HG03558 (cell line): Measurements from ENCODE around the gene TEC.
"Not testable (repeated sequence)": the region's sequence is repeated elsewhere in the genome, so short reads cannot be mapped to it uniquely, and the experiment has no call there.

Source experiments
- ATAC-seq: cut with Tn5 transposase; IDR thresholded peaks from one replicate; pipeline ENCODE4 v1.9.1; 2021; ENCODE audit warnings: moderate number of reproducible peaks; ENCODE audit not compliant: unreplicated experiment; ENCODE audit errors: extremely low read depth

The TEC gene

DNA sequence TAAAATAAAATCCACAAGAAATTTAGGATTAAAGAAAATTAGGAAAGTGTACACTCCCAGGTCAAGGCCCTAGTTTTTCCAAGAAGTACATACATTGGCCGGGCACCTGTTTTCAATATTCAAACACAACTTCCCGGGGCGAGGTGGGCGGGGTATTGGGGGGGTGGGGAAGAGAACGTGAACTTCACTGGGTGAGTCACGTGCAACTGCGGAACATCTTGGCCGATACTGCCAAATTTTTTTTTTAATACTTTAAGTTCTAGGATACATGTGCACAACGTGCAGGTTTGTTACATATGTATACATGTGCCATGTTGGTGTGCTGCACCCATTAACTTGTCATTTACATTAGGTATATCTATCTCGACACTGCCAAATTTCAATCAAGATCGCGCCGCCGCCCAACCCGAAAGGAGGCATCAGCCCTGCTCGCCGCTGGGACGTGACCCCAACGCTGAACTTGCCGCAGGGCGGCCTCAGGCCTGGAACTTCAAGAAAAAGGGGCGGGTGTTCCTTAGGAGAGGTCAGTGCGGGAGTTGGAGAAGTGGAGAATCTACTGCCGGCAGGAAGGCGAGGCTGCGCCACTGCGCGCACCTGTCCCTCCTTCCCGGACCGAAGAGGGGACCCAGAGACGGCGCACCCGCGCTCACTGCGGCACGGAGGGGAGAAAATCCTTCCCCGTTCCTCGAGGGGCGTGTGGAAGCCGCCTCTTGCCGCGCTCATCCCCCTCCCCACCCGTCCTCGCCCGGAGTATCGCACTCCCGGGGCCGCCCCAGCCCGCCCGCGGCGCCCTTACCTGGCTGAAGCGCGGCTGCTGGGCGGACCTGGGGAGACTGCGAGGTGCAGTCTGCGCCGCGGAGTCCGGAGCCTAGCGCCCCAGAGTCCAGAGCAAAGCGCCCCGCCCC, at the start of gene TEC:
TSS of gene TEC (minus strand) at position 883 of the 905 bp plus-strand sequence. CDS start 41,224 bp downstream, outside the sequence.
- ATAC-seq, result peak; percentile 20

DNA sequence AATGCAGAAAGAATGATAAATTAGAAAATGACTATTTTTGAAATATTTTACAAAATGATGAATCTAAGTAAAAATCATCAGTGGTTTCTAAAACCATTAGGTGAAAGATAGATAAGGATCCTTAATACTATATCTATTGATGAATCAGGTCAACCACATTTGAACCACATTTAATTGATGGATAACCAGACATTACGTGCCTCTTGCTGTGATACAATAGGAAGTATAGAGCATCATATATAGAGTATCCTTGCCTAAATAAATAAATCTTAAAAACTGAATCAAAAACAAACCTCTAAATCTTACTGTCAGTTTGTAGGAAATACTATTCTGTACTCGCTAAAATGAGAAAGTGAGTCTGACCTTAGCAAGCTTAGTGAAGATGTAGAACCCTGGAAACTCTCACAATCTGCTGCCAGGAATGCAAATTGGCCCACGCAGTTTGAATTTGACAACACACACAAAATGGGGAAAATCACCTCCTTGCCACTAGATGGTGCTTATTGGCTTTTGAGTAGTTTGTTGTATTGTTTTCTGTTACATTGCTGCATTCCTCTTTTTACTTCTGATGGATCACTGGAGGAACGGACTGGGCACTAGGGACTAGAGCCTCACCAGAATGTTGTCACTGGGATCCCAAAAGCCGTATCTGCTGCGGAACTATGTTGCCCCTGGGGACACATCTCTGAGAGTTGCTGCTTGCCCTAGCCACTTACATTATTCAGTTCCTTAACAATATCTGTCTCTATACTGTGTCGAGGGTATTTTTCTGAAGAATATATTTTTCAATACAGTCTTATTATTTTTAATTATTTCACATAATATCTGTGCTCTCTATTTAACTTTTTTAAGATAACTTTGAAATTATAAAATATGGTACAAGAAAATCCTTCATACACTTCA, 46.3 kb upstream of the TEC start:
- ATAC-seq, result no peak

DNA sequence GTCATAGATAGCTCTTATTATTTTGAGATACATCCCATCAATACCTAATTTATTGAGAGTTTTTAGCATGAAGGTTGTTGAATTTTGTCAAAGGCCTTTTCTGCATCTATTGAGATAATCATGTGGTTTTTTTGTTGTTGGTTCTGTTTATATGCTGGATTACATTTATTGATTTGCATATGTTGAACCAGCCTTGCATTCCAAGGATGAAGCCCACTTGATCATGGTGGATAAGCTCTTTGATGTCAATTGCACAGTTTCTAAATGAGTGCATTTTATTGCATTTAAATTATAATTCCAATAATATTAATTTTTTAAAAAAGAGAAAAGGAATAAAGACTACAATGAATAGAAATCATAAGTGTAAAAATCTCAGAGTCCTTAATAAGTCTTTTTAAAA, 45.1 kb upstream of the TEC start:
- not testable (repeated sequence) for ATAC-seq

DNA sequence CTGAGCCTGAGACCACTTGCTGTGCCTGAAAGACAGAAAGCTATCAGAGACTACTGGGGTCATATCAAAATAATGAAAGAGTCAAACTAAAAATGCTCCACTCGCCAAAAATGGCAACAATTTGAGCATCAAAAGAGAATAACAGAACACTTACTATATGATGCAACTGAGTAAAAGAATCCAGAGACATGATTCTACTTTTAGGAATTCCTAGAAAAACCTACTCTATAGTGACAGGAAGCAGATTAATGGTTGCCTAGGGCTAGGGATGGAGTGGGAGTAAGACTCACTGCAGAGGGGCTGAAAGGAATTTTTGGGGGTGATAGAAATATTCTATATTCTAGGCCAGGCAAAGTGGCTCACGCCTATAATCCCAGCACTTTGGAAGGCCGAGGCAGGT, 42.3 kb upstream of the TEC start:
- ATAC-seq, result no peak

DNA sequence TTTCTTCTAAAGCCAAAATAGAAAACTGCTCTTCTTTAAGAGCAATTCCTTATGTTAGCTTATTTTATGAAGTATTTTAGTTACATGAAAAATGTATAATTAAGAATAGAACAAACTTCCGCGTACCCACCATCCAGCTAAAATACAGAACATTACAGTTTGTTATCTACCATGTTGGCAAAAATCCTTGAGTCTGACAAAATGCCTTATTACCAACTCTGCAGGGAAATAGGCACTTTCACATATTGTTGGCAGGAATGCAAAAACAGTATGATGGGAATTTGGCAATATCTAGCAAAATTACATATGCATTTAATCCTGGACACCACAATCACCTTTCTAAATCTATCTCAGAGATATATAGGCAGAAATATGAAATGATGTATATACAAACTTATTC, 39.3 kb upstream of the TEC start:
- no peak for ATAC-seq

DNA sequence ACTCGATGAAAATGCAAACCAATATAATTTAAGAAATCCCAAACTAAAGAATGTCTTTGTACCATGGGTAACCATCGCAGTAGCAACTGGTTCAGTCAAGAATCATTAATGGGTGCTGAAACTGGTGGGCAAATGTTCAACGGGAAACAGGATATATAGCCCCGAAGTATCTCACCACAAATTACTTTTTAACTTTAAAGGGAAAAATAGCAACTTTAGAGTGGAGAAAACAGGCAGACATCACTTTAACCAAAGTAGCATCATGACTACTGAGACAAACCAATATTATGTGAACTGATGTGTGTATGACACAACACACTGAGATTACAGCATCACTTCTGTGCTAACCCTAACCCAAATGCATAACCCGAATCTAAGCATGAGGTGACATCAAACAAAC, 37.9 kb upstream of the TEC start:
- no peak for ATAC-seq

DNA sequence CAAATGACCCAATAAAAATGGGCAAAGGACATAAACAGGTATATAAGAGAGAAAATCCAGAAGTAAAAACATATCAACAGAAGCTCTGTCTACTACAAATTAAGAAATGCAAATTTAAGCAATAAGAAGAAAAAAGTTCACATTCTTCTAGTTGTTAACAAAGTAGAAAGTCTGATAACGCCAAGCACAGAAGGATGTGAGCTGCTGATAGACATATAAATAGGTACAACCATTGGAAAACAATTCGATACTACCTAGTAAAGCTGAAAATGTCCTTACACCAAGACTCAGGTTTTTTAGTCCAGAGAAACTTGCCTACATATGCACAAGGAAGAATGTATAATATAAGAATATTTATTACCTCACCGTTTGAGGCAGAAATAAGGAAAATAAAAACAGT, 35.9 kb upstream of the TEC start:
- ATAC-seq, result no peak

DNA sequence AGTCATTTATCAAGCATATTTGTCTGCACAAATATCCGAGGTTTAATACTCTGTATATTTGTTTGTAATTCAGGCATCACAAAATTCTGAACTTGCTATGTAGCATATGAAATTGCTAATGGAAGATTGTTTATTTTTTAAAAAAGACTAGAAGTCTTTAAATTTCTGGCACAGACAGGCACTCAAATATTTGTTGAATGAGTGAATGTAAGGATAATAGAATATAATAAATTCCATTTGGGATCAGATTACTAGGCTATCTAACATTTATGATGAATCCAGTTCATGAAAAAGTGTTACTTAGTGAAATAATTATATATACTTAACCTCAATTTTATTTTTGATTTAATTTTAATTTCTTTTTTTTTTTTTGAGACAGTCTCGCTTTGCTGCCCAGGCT, 30.4 kb upstream of the TEC start:
- ATAC-seq, result no peak

DNA sequence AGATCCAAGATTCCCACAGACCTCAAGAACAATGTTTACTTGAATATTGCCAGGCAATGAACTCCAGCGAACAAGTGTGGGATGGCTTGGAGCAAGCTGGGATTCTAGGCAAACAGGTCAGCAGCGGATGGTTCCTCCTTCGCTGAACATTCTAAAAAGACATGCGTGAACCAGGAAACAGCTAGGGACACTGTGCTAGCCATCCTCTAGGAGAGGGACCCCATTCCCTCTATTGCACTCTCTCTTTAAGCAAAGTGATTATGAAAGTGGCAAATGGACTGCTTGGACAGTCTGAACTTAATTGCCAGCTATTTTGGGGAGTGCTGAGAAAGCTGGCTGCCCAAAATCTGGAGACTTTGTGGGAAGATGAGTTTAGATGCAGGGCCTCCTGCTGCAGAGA, 29.9 kb upstream of the TEC start:
- ATAC-seq, result no peak

DNA sequence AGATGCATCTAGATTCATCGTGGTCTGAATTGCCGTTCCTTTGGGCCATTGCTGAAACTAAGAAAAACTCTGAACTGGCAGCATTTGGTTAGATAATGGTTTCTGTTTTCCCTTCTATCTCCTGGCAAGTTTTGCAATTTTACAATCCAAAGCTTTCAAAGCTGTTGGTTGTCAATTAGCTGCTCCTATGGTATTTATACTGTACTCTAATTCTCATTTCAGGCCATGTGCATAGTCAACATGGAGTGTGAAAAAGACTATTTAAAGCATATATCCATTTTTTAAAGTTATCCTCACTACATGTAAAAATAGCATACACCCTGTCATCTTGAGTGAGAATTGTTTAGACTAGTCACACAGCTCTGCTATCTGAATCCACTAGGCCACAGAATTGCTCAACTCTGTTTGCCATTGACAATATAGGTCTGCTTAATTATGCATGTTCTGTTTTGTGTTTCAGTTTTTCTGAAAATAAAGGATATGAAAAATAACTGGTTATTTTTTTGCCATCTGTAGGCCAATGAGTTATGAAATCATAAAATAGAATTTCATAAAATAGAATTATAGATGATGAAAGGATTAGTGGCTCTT, 27.7 kb upstream of the TEC start:
- no peak for ATAC-seq

DNA sequence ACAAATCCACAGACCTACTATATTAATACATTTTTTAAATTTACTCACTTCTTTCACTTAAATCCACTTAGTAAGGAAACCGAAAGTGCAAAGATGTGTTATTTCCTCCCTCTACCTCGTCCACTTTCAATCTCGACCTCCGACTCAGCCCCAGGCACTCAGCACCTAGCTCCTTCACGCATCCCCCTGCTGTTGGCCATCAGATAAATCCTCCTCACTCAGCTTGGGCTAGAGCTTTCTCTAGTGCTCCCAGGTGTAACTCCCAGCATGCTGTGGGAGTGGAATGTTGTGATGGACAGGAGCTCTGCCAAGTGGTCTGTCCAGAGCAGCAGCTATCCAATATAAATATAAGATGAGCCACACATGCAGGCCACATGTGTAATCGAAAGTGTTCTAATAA, 26.7 kb upstream of the TEC start:
- ATAC-seq, result no peak

DNA sequence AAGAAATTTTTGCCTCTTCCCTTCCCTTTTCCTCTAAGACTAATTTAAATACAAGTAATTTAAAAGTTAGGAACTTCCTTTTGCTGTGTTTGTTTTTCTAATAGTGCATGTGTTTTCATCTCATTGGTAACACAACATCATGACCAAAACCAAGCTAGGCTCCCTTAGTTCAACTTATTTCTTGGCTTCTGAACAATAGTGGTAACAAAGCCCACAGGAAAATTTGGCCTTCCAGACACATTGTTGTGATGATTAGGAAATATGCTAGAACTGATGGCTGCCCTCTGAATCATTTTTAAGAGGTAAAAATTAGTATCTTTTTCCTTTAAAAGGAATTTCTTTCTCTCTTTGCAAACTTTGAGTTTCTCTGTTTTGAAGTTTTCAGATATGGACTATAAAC, 25.5 kb upstream of the TEC start:
- no peak for ATAC-seq

DNA sequence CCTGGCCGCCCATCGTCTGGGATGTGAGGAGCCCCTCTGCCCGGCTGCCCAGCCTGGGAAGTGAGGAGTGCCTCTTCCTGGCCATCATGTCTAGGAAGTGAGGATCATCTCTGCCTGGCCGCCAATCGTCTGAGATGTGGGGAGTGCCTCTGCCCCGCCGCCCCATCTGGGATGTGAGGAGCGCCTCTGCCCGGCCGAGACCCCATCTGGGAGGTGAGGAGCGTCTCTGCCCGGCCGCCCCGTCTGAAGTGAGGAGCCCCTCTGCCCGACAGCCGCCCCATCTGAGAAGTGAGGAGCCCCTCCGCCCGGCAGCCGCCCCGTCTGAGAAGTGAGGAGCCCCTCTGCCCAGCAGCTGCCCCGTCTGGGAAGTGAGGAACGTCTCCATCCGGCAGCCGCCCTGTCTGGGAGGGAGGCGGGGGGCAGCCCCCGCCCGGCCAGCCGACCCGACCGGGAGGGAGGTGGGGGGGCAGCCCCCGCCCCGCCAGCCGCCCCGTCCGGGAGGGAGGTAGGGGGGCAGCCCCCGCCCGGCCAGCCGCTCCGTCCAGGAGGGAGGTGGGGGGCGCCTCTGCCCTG, 22.7 kb upstream of the TEC start:
- ATAC-seq, result not testable (repeated sequence)

DNA sequence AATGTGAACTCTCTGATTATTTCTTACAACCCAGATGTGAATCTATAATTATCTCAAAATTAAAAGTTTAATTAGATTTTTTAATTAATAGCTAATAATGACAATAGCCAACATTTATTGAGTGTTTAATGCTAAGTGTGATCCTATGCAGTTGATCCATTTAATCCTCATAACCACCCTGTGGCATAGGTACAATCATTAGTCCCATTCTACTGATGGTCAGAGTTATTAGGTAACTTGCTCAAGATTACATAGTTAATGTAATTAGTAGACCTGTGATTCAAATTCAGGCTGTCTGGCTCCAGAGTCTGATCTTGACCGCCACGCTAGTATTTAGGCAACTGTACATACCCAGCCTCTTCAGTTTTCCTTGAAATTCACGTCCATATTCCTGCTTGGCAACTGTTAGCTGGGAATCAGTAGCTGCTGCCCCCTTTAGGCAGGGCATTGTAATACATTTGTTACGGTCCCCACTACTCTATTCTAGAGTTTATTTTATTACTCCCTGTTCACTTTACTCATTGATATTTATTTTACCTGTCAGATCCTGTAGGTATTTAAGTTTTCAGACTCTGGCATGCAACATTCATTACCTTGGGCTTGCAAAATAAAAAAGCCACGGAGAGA, 20.6 kb upstream of the TEC start:
- no peak for ATAC-seq

DNA sequence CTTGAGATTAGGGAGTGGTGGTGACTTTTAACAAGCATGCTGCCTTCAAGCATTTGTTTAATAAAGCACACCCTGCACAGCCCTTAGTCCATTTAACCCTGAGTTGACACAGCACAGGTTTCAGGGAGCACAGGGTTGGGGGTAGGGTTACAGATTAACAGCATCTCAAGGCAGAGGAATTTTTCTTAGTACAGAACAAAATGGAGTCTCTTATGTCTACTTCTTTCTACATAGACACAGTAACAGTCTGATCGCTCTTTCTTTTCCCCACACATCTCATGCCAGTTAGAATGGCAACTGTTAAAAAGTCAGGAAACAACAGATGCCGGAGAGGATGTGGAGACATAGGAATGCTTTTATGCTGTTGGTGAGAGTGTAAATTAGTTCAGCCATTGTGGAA, 16.4 kb upstream of the TEC start:
- ATAC-seq, result not testable (repeated sequence)

DNA sequence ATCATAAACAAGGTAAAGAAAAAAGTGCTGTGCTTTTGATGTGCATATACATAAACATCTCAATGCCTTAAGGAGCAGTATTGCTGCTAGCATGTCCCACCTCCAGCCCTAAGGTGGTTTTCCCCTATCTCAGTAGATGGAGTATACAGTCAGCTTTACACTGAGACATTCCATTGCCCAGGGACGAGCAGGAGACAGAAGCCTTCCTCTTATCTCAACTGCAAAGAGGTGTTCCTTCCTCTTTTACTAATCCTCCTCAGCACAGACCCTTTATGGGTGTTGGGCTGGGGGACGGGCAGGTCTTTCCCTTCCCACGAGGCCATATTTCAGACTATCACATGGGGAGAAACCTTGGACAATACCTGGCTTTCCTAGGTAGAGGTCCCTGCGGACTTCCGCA, 16.0 kb upstream of the TEC start:
- ATAC-seq, result not testable (repeated sequence)

DNA sequence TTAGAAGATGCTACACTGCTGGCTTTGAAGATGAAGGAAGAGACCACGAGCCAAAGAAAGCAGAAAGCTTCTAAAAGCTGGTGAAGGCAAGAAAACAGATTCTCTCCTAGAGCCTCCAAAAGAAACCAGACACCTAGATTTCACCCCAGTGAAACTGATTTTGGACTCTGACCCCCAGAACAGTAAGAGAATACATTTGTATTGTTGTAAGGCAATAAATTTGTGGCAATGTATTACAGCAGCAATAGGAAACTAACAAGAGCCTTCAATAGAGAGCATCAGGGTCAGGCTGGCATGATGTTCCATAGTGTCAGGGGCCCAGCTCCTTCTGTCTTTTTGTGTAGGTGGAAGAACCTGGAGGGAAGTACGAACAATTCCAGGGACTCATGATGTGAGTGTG, 6.0 kb upstream of the TEC start:
- ATAC-seq, result no peak

DNA sequence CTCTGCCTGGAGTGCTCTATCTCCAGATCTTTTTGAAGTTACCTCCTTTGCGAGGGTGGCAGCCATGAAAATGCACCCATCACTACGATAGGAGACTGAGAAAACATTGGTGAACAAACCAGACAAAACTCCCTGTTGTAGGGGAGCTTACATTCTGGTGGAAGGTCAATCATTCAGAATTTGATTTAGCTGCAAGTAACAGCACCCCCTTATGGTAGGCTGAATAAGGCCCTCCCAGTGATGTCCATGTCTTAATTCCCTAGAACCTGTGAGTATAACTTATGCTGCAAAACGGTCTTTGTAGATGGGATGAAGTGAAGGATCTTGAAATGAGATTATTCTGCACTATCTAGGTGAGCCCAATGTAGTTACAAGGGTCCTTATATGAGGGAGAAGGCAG, 5.6 kb upstream of the TEC start:
- ATAC-seq, result no peak

DNA sequence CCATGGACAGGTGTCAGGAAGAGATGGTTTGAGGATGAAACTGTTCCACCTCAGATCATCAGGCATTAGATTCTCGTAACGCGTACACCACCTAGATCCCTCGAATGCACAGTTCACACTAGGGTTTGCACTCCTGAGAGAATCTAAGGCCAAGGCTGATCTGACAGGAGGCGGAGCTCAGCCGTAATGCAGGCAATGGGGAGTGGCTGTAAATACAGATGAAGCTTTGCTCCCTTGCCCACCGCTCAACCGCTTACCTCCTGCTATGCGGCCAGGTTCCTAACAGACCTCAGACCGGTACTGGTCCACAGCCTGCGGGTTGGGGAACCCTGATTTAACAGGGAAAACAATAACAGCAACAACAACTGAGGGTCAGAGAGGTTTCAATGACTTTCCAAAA, 2.0 kb upstream of the TEC start:
- ATAC-seq, result no peak

DNA sequence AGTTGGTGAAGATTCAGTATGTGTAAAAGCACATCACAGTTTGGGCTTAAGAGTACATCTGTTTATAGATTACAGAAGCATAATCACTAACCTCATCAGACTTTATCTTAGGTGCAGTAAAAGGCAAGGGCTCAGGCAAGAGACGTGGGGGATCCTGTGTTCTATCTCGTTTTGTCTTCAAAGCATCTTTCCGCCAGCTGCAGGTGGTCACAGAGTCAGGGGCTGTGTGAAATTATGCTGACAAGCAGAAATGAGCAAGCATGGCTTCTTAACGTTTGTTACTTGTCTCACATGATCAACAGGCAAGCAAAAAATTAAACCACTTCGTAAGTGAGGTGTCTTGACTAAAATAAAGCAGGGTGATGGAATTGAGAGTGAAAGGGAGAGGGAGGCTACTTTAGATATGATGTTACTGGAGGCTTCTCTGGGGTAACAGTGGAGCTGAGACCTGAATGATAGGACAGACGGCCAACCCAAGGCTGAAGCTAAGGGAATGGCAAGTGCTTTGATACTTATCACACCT, 1.4 kb upstream of the TEC start:
- peak; percentile 20 for ATAC-seq
